Muscle layer of colon (tissue), 2 donors: ENCODE measurements around the gene SGIP1.

Experiments used
- H3K27ac ChIP-seq: one replicate; pipeline ENCODE4 v1.7.0; 2013; ENCODE audit warnings: low read depth, mild to moderate bottlenecking, low read length, moderate library complexity
- H3K27me3 ChIP-seq, 2 donors: one replicate each; pipeline ENCODE4 v1.7.0; 2013; ENCODE audit warnings: low read length in 2 of 2, mild to moderate bottlenecking in 2 of 2; ENCODE audit not compliant: insufficient read depth in 2 of 2, control insufficient read depth in 1 of 2
- H3K36me3 ChIP-seq: one replicate; pipeline ENCODE4 v1.7.0; 2013; ENCODE audit warnings: mild to moderate bottlenecking, low read length; ENCODE audit not compliant: insufficient read depth
- H3K4me1 ChIP-seq: one replicate; pipeline ENCODE4 v1.7.0; 2013; ENCODE audit warnings: mild to moderate bottlenecking, low read length; ENCODE audit not compliant: insufficient read depth
- H3K4me3 ChIP-seq, 2 donors: one replicate each; pipeline ENCODE4 v1.7.0; 2013; ENCODE audit warnings: low read length in 2 of 2, low read depth in 1 of 2, mild to moderate bottlenecking in 1 of 2, moderate library complexity in 1 of 2
- H3K9ac ChIP-seq: one replicate; pipeline ENCODE4 v1.7.0; 2013; ENCODE audit warnings: low read length
- H3K9me3 ChIP-seq: one replicate; pipeline ENCODE4 v1.7.0; 2013; ENCODE audit warnings: mild to moderate bottlenecking, low read length
- donor health status: abdominal sarcoma.
- donor health status: Adenocarcinoma of cecum.

SGIP1 gene

DNA sequence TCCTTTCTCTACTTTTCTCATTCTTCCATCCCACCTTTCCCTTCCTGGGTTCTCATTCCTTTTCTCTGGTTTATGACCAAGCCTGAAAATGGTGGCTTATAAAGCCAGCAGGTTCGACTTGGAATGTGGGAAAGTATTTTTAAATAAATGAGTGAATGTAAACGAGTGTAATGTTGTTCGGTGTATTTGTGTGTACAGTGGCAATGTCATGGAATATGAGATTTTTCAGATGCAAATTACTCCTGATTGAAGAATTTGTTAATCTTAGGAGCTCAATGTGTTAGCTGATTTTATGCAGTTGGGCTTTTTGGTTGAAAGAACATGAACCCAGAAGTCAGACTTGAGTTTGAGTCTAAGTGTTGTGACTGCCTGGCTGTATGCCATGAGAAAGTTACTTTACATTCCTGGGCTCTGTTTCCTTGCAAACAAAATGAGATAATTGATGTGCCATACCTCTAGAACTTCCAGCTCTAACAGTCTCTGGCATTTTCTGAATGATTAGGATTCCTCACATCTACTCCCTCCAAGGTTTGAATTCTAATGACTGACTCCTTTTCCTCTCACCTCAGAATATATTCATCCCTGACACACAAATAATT lies 6.6 kb downstream of the SGIP1 start:
- Histone ChIP-seq H3K4me1 (peaks cover 7% of the 10 kb centered on the region), H3K9ac (no peak overlapping the region), H3K9me3 (no peaks in the 10 kb centered on the region), H3K36me3 (no peaks in the 10 kb centered on the region), H3K27ac (no peak overlapping the region), H3K4me3 (no peak overlapping the region), H3K27me3 (no peaks in the 10 kb centered on the region)

DNA sequence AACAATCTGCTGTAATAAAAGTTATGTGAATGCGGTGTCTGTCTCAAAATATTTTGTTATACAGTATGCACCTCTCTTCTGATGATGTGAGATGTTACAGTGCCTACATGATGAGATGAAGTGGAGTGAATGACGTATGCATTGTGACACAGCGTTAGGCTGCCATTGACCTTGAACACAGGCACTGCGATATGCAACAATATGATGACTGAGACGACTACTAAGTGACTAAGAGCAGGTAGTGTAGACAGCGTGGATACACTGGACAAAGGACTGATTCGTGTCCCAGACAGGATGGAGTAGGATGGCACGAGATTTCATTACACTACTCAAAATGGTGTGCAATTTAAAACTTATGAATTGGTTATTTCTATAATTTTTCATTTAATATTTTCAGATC lies 8.4 kb downstream of the SGIP1 start:
- H3K36me3 ChIP-seq, result no peaks in the 10 kb centered on the region
- no peak overlapping the region for H3K4me3 ChIP-seq
- no peaks in the 10 kb centered on the region for H3K27me3 ChIP-seq
- H3K9me3 ChIP-seq, result no peaks in the 10 kb centered on the region
- H3K4me1 ChIP-seq, result peaks cover 7% of the 10 kb centered on the region
- no peak overlapping the region for H3K9ac ChIP-seq
- H3K27ac ChIP-seq, result no peak overlapping the region

DNA sequence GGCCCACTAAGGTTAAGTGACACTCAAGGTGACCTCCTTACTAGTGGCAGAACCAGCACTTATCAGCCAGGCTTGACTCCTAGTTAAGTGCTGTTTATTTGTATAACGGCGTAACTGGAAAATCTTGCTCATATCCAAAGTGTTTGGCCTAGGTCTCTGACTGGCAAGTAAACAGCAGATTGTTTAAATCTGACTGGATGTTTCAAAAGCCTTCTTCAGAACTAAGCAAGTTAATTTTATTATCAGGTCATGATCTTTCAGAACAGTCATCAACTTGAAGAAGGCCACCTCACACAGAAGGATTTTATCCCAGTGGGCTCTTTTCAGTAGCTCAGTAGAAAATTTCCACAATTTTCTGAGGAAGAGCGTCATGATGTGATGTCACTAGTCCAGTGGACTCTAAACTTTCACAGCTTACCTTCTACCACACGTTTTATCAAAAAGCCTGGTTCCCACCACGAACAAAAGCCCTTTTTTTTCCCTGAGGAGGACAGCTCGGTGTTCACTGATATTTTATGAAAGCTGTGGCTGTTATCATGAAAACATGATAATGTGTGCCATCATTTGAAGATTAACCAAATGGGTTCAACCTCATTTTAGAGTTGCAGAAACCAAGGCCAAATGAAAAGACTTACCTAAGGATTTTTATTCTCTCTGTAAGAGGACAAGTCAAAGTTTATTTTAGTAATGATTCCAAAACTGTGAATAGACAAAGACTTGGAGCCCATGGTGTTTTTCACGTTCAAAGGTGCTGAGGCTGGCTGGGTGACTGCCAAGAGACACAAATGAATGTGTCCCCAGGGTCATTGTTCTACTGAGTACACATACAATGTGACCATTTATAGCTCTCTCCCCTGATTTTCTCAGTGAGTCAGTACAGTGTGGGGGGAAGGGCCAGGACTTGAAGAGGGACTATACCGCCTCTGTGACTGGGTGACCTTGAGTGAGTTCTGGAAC lies 9.1 kb downstream of the SGIP1 start:
- H3K27me3 ChIP-seq, result no peaks in the 10 kb centered on the region
- H3K27ac ChIP-seq, result no peak overlapping the region
- H3K9ac ChIP-seq, result no peak overlapping the region
- H3K36me3 ChIP-seq, result no peaks in the 10 kb centered on the region
- H3K4me1 ChIP-seq, result peaks cover 7% of the 10 kb centered on the region
- H3K9me3 ChIP-seq, result no peaks in the 10 kb centered on the region
- H3K4me3 ChIP-seq, result no peak overlapping the region

DNA sequence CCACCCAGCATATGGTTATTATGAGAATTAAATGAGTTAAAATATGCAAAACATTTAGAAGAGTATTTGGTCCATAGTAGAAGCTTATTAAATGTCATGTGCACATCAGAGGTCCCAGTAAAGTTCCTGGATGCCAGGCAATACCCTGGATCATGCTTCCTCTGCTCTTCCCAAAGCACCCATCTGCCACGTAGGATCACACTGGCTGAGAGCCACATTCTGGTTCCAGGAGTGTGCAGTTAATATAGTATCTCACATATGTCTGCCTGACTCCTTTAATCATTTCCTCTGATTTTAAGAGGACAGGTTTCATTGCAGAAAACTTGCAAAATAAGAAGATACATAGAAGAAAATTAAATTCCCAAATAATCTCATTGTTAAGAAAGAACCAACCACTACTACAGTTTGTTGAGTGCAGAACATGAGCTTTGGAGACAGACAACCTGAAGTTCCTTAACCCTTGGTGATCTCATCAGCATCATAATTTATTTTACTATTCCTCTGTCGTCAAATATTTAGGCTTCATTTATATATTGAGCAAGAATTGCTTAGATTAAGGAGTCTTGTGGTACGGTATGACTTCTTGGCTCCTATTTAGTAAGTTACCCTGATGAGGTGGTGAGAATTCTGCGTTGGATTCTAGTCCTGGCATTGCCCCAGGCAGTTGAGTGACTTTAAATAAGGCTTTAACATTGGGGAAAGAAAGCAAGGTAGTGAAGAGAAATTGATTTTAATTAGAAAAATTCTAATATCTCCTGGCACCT lies 12.3 kb downstream of the SGIP1 start:
- H3K36me3 ChIP-seq, result no peaks in the 10 kb centered on the region
- peaks cover 7% of the 10 kb centered on the region for H3K4me1 ChIP-seq
- no peak overlapping the region for H3K27ac ChIP-seq
- H3K27me3 ChIP-seq, result no peaks in the 10 kb centered on the region
- H3K9me3 ChIP-seq, result no peaks in the 10 kb centered on the region
- no peak overlapping the region for H3K9ac ChIP-seq
- no peak overlapping the region for H3K4me3 ChIP-seq

DNA sequence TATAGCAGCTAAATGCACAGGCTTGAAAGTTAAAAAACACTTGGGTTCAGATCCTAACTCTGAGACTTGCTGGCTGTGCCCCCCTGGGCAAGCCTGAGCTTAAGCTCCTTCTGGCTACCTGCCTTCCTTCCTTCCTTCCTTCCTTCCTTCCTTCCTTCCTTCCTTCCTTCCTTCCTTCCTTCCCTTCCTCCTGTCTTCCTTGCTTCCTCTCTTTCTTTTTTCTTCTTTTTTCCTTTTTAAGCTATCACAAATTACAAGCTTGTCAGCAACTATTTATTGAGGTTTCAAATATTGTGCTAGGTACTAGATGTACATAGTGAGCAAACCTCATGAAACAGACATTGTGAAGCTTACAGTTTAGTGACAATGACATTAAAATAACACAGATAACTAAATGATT lies 15.1 kb downstream of the SGIP1 start:
- Histone ChIP-seq H3K9ac (no peak overlapping the region), H3K9me3 (no peaks in the 10 kb centered on the region), H3K4me1 (no peaks in the 10 kb centered on the region), H3K4me3 (no peak overlapping the region), H3K36me3 (no peaks in the 10 kb centered on the region), H3K27me3 (no peaks in the 10 kb centered on the region), H3K27ac (no peak overlapping the region)

DNA sequence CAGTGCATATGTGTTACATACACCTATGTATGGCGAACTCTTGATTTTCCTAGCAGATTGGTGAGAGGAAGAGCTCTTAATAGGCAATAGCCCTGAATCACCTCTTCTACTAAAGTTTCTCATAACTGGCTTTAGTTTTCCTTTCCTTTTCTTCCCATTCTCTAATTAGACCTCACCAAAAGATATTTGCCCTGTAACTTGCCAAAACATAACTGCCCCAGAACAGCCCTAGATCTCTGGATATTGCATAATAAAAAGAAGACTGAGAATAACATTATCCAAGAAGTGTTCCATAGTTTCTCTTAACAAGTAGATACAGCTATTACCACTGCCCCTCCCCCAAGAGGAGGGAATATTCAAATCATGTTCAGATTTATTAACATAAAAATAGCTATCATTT lies 16.3 kb downstream of the SGIP1 start:
- no peak overlapping the region for H3K4me3 ChIP-seq
- H3K4me1 ChIP-seq, result no peaks in the 10 kb centered on the region
- no peak overlapping the region for H3K27ac ChIP-seq
- no peaks in the 10 kb centered on the region for H3K36me3 ChIP-seq
- H3K27me3 ChIP-seq, result no peaks in the 10 kb centered on the region
- no peak overlapping the region for H3K9ac ChIP-seq
- H3K9me3 ChIP-seq, result no peaks in the 10 kb centered on the region

DNA sequence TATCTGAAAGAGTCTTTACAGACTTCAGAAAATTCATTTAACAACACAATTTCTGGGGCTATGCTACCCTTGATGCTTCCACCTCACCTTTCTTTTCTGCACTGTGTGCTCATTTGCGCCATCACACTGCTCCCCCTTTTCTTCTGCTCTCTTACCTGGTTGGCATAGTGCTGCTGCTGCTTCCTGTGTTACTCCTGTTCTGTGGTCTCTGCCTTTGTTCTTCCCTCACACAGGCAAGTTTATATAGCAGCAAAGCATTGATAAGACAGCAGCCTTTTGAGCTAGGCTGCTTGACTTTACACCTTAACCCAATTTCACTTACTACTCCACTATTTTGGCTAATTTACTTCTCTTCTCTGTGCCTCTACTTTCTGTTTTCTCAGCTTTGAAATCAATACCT lies 18.3 kb downstream of the SGIP1 start:
- Histone ChIP-seq H3K36me3 (no peaks in the 10 kb centered on the region), H3K9ac (no peak overlapping the region), H3K27me3 (no peaks in the 10 kb centered on the region), H3K4me3 (no peak overlapping the region), H3K4me1 (no peaks in the 10 kb centered on the region), H3K27ac (no peak overlapping the region), H3K9me3 (no peaks in the 10 kb centered on the region)

DNA sequence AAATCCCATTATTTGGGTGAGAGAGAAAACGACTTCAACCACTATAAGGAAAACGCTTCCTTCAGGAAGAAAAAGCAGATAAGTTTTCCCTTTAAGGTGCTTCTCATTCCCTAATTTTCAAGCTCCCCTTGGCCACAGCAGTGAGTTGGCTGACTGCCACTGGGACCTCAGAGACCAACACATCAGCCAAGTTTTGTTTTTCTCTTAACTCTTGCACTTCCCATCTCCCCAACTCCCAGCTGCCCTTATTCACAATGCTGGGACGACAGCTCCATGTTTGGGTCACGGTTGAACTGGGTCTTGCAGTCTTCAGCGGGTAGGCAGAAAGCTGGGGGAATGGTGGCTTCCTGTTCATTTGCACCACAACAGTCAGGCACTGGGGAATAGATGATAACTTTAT lies 18.9 kb downstream of the SGIP1 start:
- H3K4me1 ChIP-seq, result no peaks in the 10 kb centered on the region
- H3K9me3 ChIP-seq, result no peaks in the 10 kb centered on the region
- no peak overlapping the region for H3K9ac ChIP-seq
- H3K36me3 ChIP-seq, result no peaks in the 10 kb centered on the region
- no peak overlapping the region for H3K27ac ChIP-seq
- no peak overlapping the region for H3K4me3 ChIP-seq
- H3K27me3 ChIP-seq, result no peaks in the 10 kb centered on the region

DNA sequence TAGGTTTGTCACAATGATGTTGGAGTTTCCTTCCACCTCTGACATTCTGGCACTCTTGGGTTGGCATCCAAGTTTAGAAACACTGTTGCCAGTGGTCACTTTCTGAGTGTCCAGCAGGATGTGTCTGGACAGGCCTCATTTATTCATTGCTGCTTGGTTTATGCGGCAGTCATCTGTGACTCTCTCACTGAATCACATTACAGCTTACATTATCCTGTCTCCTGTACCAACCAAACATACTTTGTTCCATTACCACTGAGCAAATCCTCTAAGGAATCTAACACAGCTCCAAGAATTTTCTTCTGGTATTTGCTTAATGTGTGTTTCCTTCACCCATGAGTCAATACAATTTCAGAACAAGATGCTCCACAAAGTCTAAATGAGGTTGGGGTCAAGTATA lies 19.9 kb downstream of the SGIP1 start:
- H3K9me3 ChIP-seq, result no peaks in the 10 kb centered on the region
- H3K27me3 ChIP-seq, result no peaks in the 10 kb centered on the region
- H3K36me3 ChIP-seq, result no peaks in the 10 kb centered on the region
- H3K4me3 ChIP-seq, result no peak overlapping the region
- no peak overlapping the region for H3K9ac ChIP-seq
- H3K27ac ChIP-seq, result no peak overlapping the region
- no peaks in the 10 kb centered on the region for H3K4me1 ChIP-seq

DNA sequence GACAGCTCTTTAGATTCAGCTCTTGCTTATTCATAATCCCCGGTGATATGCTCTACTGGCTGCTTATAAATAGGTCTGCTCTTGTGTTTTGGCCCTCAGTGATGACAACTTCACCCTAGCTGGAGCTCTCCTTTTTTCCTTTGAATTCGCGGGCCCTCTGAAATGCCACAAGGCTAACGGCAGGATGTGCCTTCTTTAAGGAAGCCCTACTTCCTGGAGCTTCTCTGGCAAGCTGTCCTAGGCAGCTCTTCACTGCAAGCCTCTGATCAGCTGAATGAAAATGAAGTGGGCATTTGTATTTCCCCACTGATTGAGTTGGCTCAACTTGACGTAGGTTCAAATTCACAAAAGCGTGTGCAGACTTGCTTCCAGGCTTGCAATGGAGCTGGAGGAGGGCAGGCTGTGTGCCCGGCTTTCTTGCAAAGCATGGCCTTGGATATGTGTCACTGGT lies 22.2 kb downstream of the SGIP1 start:
- H3K27me3 ChIP-seq, result no peaks in the 10 kb centered on the region
- H3K9ac ChIP-seq, result no peak overlapping the region
- H3K9me3 ChIP-seq, result no peaks in the 10 kb centered on the region
- no peaks in the 10 kb centered on the region for H3K36me3 ChIP-seq
- no peak overlapping the region for H3K4me3 ChIP-seq
- no peak overlapping the region for H3K27ac ChIP-seq
- no peaks in the 10 kb centered on the region for H3K4me1 ChIP-seq

DNA sequence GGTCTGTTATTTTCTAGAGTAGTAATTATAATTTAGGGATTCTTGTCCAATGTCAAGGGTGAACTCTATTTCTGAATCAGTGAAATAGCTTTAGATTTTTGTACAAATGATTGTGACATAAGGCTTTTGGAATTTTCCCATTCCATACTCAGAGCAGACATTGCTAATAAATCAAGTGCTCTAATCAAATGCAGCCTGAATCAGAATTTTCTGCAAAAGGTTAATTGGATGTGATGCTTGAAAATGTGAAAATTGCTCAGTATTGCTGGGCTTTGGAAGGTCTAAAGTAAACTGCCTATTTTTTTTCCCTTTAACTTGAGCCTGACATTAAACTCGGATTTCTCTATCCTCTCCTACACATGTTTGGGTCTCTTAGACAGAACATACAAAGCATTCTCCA lies 23.2 kb downstream of the SGIP1 start:
- Histone ChIP-seq H3K27me3 (no peaks in the 10 kb centered on the region), H3K4me3 (no peak overlapping the region), H3K36me3 (no peaks in the 10 kb centered on the region), H3K4me1 (no peaks in the 10 kb centered on the region), H3K9ac (no peak overlapping the region), H3K9me3 (no peaks in the 10 kb centered on the region), H3K27ac (no peak overlapping the region)
